Smooth muscle cell of trachea (primary cell): ENCODE measurements around the gene EPS8. TPM values are rescaled to one million over a fixed set of nuclear protein-coding genes. Genes with fewer than 3 reads are reported as not detected.

Experiments used
- total RNA-seq: library from RNA; depleted of rRNA; stranded (reverse); fragments of >200 nt; gene quantifications from 2 replicates; pipeline ENCODE4 v1.2.1, GENCODE V29; 2014

EPS8 gene
- total RNA-seq: 69.0 and 83.3 TPM in 2 replicates

DNA sequence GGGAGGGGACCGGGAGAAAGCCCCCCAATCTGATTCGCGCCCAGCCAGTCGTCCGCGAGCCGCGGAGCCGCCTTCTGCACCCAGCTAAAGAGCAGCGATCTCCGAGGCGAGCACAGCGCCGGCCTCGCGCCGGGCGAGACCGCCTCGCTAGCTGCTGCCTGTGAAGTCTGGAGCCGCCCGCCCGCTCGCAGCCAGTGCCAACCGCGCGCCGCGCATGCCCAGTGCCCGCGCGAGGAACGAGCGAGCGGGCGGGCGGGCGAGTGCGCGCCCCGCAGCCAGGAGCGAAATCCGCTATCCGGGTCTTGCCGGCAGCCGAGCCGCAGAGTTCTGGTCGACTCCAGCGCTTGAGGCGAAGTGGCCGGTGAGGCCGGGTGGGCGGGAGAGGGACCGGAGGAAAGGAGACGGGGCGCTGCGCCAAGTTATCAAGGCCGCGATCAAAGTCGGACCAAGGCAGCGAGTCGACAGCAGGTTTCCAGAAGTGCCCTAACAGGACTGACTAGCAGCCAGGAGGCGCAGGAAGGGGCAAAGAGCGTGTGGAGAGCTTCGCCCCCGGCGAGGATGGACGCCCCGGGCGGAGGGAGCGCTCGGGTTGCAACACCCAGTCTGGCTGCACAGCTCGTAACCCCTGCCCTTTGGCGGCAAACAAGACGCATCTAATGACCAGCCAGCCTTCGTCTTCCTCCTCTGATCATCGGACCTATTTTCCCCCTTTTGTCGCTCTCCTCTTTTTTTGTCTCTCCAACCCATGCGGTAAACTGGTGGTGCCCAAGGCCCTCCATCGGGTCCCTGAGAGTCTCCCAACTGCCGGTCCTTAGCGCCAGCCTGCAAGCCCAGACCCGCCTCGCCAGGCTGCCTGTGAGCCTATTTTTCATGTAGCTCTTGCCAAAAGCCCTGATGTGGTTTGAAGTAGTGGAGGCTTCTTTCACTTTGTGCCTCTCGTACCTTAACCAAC is at the start of gene EPS8:
TSS of gene EPS8 (minus strand) at position 169 of the 952 bp plus-strand sequence. CDS start 106,437 bp downstream, outside the sequence.

Other genes starting within 250 kb of the EPS8 start
- gene STRAP, start 93.0 kb upstream of the EPS8 start, total RNA-seq: 52.9 and 117 TPM in 2 replicates
- 46.0 and 86.7 TPM in 2 replicates for gene DERA, start 121.9 kb upstream of the EPS8 start, total RNA-seq